Globus pallidus (tissue), 1 donor: ENCODE measurements around the gene PRDM16.

Experiments used
- DNase-seq: peaks from one replicate; pipeline ENCODE4 v3.0.0-alpha.2; 2015; ENCODE audit warnings: low spot score

Gene PRDM16

GRCh38 chr1:3068564-3069431, at the start of gene PRDM16:
PRDM16 (plus strand) TSS chr1:3069203; CDS start chr1:3069260, 57 bp downstream.
- DNase-seq, result no peak

GRCh38 chr1:3019516-3020051, 49.4 kb upstream of the PRDM16 start:
- no peak for DNase-seq

- DNase-seq, result no peak
Measured at GRCh38 chr1:3020263-3020909, 48.6 kb upstream of the PRDM16 start.

- no peak for DNase-seq
Measured at GRCh38 chr1:3021233-3021671, 47.8 kb upstream of the PRDM16 start, which contains the start of gene ACTRT2. ACTRT2 (plus strand) TSS chr1:3021467; CDS start chr1:3021687, 220 bp downstream.

GRCh38 chr1:3021801-3022401, 47.1 kb upstream of the PRDM16 start:
- DNase-seq, result no peak

GRCh38 chr1:3022511-3022973, 46.5 kb upstream of the PRDM16 start:
- DNase-seq, result no peak

- no peak for DNase-seq
Measured at GRCh38 chr1:3022976-3023375, 46.0 kb upstream of the PRDM16 start.

GRCh38 chr1:3024019-3024418, 45.0 kb upstream of the PRDM16 start:
- no peak for DNase-seq

GRCh38 chr1:3024588-3024987, 44.4 kb upstream of the PRDM16 start:
- no peak for DNase-seq

GRCh38 chr1:3026124-3026523, 42.9 kb upstream of the PRDM16 start:
- no peak for DNase-seq

- DNase-seq, result no peak
Measured at GRCh38 chr1:3026581-3027391, 42.2 kb upstream of the PRDM16 start.

- DNase-seq, result no peak
Measured at GRCh38 chr1:3027611-3028371, 41.2 kb upstream of the PRDM16 start.

GRCh38 chr1:3028531-3029282, 40.3 kb upstream of the PRDM16 start:
- DNase-seq, result no peak

GRCh38 chr1:3029481-3029961, 39.5 kb upstream of the PRDM16 start:
- no peak for DNase-seq

- no peak for DNase-seq
Measured at GRCh38 chr1:3029991-3030662, 38.9 kb upstream of the PRDM16 start.

- peak; percentile 90 for DNase-seq
Measured at GRCh38 chr1:3030663-3031381, 38.2 kb upstream of the PRDM16 start.

GRCh38 chr1:3031401-3032221, 37.4 kb upstream of the PRDM16 start:
- DNase-seq, result peak; percentile 73
